H1 (cell line): Measurements from ENCODE around the gene C19orf12. TPM values are rescaled to one million over a fixed set of nuclear protein-coding genes. Genes with fewer than 3 reads are reported as not detected.
A peak's percentile ranks its signal among the peaks of the same experiment; 100 is the strongest.

Experiments
- CTCF ChIA-PET: fragments of 300-600 bp; sonication (Branson Sonifier 250); formaldehyde crosslinking; loops from one replicate; lab custom pipeline; 2021; ENCODE audit not compliant: partially characterized antibody; lab: Charles Lee
- POLR2A ChIA-PET: fragments of 300-600 bp; sonication (Branson Sonifier 250); formaldehyde crosslinking; loops from one replicate; lab custom pipeline; 2021; ENCODE audit warnings: inconsistent platforms; ENCODE audit not compliant: partially characterized antibody; lab: Charles Lee
- DNase-seq, 2 experiments: peaks; one replicate each; pipeline versions ENCODE4 v3.0.0 to v3.0.0-alpha.2; 2010 to 2022; ENCODE audit warnings: low spot score in 2 of 2, low read depth in 1 of 2, mixed read lengths in 1 of 2
- FAIRE-seq: peaks from 2 replicates; lab custom pipeline; 2011; peaks lifted over from hg19 to GRCh38; lab: Jason Lieb, UNC
- H2AFZ ChIP-seq: 2 replicates; pipeline ENCODE4 v1.8.1; 2012; ENCODE audit warnings: low read length, inconsistent platforms
- H2AK5ac ChIP-seq: 2 replicates; pipeline ENCODE4 v1.6.1; 2013; ENCODE audit warnings: low read depth, low read length
- H2BK120ac ChIP-seq: replicated peaks from 2 replicates; pipeline ENCODE3; 2013; ENCODE audit warnings: low read depth, low read length, inconsistent platforms
- H2BK12ac ChIP-seq: 2 replicates; pipeline ENCODE4 v1.6.1; 2013; ENCODE audit warnings: low read depth, low read length
- H2BK15ac ChIP-seq: 2 replicates; pipeline ENCODE4 v1.6.1; 2013; ENCODE audit warnings: low read length
- H2BK20ac ChIP-seq: 2 replicates; pipeline ENCODE4 v1.6.1; 2013; ENCODE audit warnings: low read length
- H2BK5ac ChIP-seq: 2 replicates; pipeline ENCODE4 v1.6.1; 2013; ENCODE audit warnings: low read depth, low read length
- H3K14ac ChIP-seq: 2 replicates; pipeline ENCODE4 v1.6.1; 2013; ENCODE audit warnings: inconsistent platforms; ENCODE audit not compliant: insufficient read length
- H3K18ac ChIP-seq: 2 replicates; pipeline ENCODE4 v1.6.1; 2013; ENCODE audit warnings: low read length; ENCODE audit errors: extremely low read depth
- H3K23ac ChIP-seq: 2 replicates; pipeline ENCODE4 v1.6.1; 2013; ENCODE audit warnings: inconsistent platforms; ENCODE audit not compliant: insufficient read length
- H3K23me2 ChIP-seq: 2 replicates; pipeline ENCODE4 v1.6.1; 2013; ENCODE audit warnings: low read depth, low read length
- H3K27ac ChIP-seq: 2 replicates; pipeline ENCODE4 v1.6.1; 2011; ENCODE audit warnings: low read depth, low read length, inconsistent platforms
- H3K27me3 ChIP-seq, 4 experiments: replicated peaks in 1 of 4; 1 replicate in 1 of 4; 2 replicates in 3 of 4; pipeline versions ENCODE4 v1.6.1 to v1.8.1; 2011 to 2013; ENCODE audit warnings: low read length in 3 of 4, mild to moderate bottlenecking in 3 of 4, inconsistent platforms in 2 of 4, mixed read lengths in 2 of 4, moderate library complexity in 1 of 4; ENCODE audit not compliant: control insufficient read depth in 3 of 4, insufficient read depth in 3 of 4; ENCODE audit errors: extremely low read depth in 1 of 4
- H3K36me3 ChIP-seq, 4 experiments: 2 replicates each; pipeline versions ENCODE4 v1.6.1 to v1.8.1; 2011 to 2013; ENCODE audit warnings: mild to moderate bottlenecking in 4 of 4, low read length in 3 of 4, moderate library complexity in 2 of 4, control low read depth in 1 of 4, inconsistent platforms in 1 of 4; ENCODE audit not compliant: insufficient read depth in 4 of 4, control insufficient read depth in 2 of 4
- H3K4ac ChIP-seq: replicated peaks from 2 replicates; pipeline ENCODE3; 2013; ENCODE audit warnings: low read length, low read depth, mixed read lengths, inconsistent platforms; ENCODE audit not compliant: insufficient read length
- H3K4me1 ChIP-seq, 4 experiments: replicated peaks in 1 of 4; 1 replicate in 1 of 4; 2 replicates in 3 of 4; pipeline versions ENCODE4 v1.6.1 to v1.8.1; 2011 to 2013; ENCODE audit warnings: low read length in 3 of 4, inconsistent platforms in 2 of 4, mixed read lengths in 1 of 4; ENCODE audit not compliant: insufficient read depth in 4 of 4, control insufficient read depth in 3 of 4
- H3K4me2 ChIP-seq, 2 experiments: 2 replicates each; pipeline versions ENCODE4 v1.6.1 to v1.8.1; 2011 to 2013; ENCODE audit warnings: low read depth in 2 of 2, low read length in 2 of 2, control low read depth in 1 of 2, inconsistent platforms in 1 of 2, mild to moderate bottlenecking in 1 of 2; ENCODE audit not compliant: insufficient read depth in 1 of 2
- H3K4me3 ChIP-seq, 4 experiments: fragments of 200-600, 300-600 bp in 1 of 4; sonication (generic), shearing (Covaris generic), sonication (Bioruptor Twin) in 1 of 4; 2 replicates each; pipeline versions ENCODE4 v1.5.1 to v1.8.1; 2011 to 2016; ENCODE audit warnings: low read length in 4 of 4, low read depth in 3 of 4, control low read depth in 2 of 4, inconsistent platforms in 2 of 4, mild to moderate bottlenecking in 2 of 4, mixed read lengths in 1 of 4, moderate library complexity in 1 of 4; ENCODE audit not compliant: insufficient read depth in 2 of 4; ENCODE audit errors: extremely low read depth in 1 of 4
- H3K56ac ChIP-seq: replicated peaks from 2 replicates; pipeline ENCODE3; 2013; ENCODE audit warnings: low read depth, mild to moderate bottlenecking, mixed read lengths, low read length, inconsistent platforms; ENCODE audit not compliant: insufficient read length
- H3K79me1 ChIP-seq: 2 replicates; pipeline ENCODE4 v1.6.1; 2013; ENCODE audit warnings: low read depth, low read length, control low read depth
- H3K79me2 ChIP-seq, 2 experiments: 2 replicates each; pipeline versions ENCODE4 v1.6.1 to v1.8.1; 2012 to 2013; ENCODE audit warnings: low read length in 2 of 2, mild to moderate bottlenecking in 2 of 2, inconsistent platforms in 1 of 2; ENCODE audit not compliant: insufficient read depth in 2 of 2, control insufficient read depth in 1 of 2
- H3K9ac ChIP-seq, 4 experiments: replicated peaks in 1 of 4; 1 replicate in 1 of 4; 2 replicates in 3 of 4; pipeline versions ENCODE4 v1.6.1 to v1.8.1; 2011 to 2013; ENCODE audit warnings: low read depth in 3 of 4, low read length in 3 of 4, control low read depth in 2 of 4, mild to moderate bottlenecking in 2 of 4, moderate library complexity in 2 of 4, inconsistent platforms in 1 of 4; ENCODE audit errors: extremely low read depth in 1 of 4
- H3K9me3 ChIP-seq, 2 experiments: 2 replicates each; pipeline versions ENCODE4 v1.6.1 to v1.8.1; 2012 to 2013; ENCODE audit warnings: mild to moderate bottlenecking in 2 of 2, moderate library complexity in 2 of 2, control low read depth in 1 of 2, inconsistent platforms in 1 of 2, low read depth in 1 of 2, low read length in 1 of 2, mixed read lengths in 1 of 2; ENCODE audit not compliant: insufficient read depth in 2 of 2
- H4K20me1 ChIP-seq, 2 experiments: replicated peaks in 1 of 2; 2 replicates each; pipeline versions ENCODE3 to v1.8.1; 2011 to 2013; ENCODE audit warnings: inconsistent platforms in 2 of 2, low read length in 2 of 2, mild to moderate bottlenecking in 1 of 2; ENCODE audit not compliant: insufficient read depth in 2 of 2, control insufficient read depth in 1 of 2
- H4K5ac ChIP-seq: 2 replicates; pipeline ENCODE4 v1.6.1; 2013; ENCODE audit warnings: low read length, low read depth, mixed read lengths, inconsistent platforms; ENCODE audit not compliant: insufficient read length
- H4K8ac ChIP-seq: 2 replicates; pipeline ENCODE4 v1.8.0; 2013; ENCODE audit warnings: mild to moderate bottlenecking, moderate library complexity, low read length, inconsistent platforms; ENCODE audit not compliant: insufficient read depth; ENCODE audit errors: extremely low read depth
- H4K91ac ChIP-seq: replicated peaks from 2 replicates; pipeline ENCODE3; 2013; ENCODE audit warnings: low read length, mixed read lengths, inconsistent platforms; ENCODE audit not compliant: insufficient read length
- KDM4A ChIP-seq: IDR thresholded peaks from one replicate; pipeline ENCODE4 v1.7.1; 2012; ENCODE audit warnings: low read depth, mild to moderate bottlenecking, moderate library complexity, low read length, inconsistent platforms; ENCODE audit not compliant: severe bottlenecking
- KDM5A ChIP-seq: fragments of 200-600 bp; IDR thresholded peaks from 2 replicates; pipeline ENCODE4 v1.7.1; 2012; ENCODE audit warnings: mild to moderate bottlenecking, low read length, inconsistent platforms, mixed read lengths
- MAFK ChIP-seq: IDR thresholded peaks from 2 replicates; pipeline ENCODE4 v1.6.1; 2012; ENCODE audit warnings: low read depth, mild to moderate bottlenecking, improper control_type of control experiment, low read length
- POLR2AphosphoS5 ChIP-seq: IDR thresholded peaks from 2 replicates; pipeline ENCODE4 v1.6.1; 2011; ENCODE audit warnings: low read depth, low read length
- RAD21 ChIP-seq, 2 experiments: IDR thresholded peaks in 1 of 2; conservative IDR thresholded peaks in 1 of 2; 2 replicates each; pipeline ENCODE4 v1.6.1; 2011; ENCODE audit warnings: low read depth in 2 of 2, low read length in 2 of 2, improper control_type of control experiment in 1 of 2, inconsistent platforms in 1 of 2, mild to moderate bottlenecking in 1 of 2, moderate library complexity in 1 of 2
- TEAD4 ChIP-seq: IDR thresholded peaks from 2 replicates; pipeline ENCODE4 v1.6.1; 2012; ENCODE audit warnings: low read depth, low read length, inconsistent platforms, mixed read lengths
- WGBS, 2 experiments: shearing (Covaris generic) in 1 of 2; methylation state at CpG; one replicate each; pipeline versions ENCODE4 v1.1.6 to v1.1.7; 2013 to 2015; ENCODE audit warnings: low lambda C conversion rate in 2 of 2, mixed read lengths in 2 of 2, inconsistent platforms in 1 of 2, low coverage in 1 of 2, missing lambda C conversion rate in 1 of 2; ENCODE audit not compliant: insufficient replicate concordance in 2 of 2, insufficient coverage in 1 of 2, insufficient read length in 1 of 2; ENCODE audit errors: extremely low coverage in 1 of 2, missing lambda C conversion rate in 1 of 2; 5-methylcytosine and 5-hydroxymethylcytosine counted together
- polyA plus RNA-seq, 7 experiments: library from polyadenylated mRNA; depleted of rRNA in 3 of 7; stranded (reverse) in 5 of 7; unstranded in 2 of 7; fragments of >200 nt in 5 of 7; fragments of 200-250 nt in 2 of 7; gene quantifications; 1 replicate in 5 of 7; 2 replicates in 1 of 7; 4 replicates in 1 of 7; pipeline versions ENCODE4 v1.2.1 to v1.2.3, GENCODE V29; 2011 to 2013; ENCODE audit warnings: missing spikeins in 2 of 7, mixed read lengths in 2 of 7
- total RNA-seq: library from RNA; stranded (reverse); fragmentation: NEBNext Ultra II Directional; extraction: Animal tissue kit (Norgen Biotek cat#: 25700); gene quantifications from 2 replicates; pipeline ENCODE4 v1.2.1, GENCODE V29; 2021
- TF ChIP-seq, protein P1 (sequence below): IDR thresholded peaks from 2 replicates; pipeline ENCODE4 v1.6.1; 2011; ENCODE audit warnings: low read length, improper control_type of control experiment

C19orf12 gene
- total and polyA plus RNA-seq, 2 of the 8 experiments (the other 6 are each of a cell fraction or from before 2014, with no cell fraction given): 10.7 to 11.9 TPM

DNA sequence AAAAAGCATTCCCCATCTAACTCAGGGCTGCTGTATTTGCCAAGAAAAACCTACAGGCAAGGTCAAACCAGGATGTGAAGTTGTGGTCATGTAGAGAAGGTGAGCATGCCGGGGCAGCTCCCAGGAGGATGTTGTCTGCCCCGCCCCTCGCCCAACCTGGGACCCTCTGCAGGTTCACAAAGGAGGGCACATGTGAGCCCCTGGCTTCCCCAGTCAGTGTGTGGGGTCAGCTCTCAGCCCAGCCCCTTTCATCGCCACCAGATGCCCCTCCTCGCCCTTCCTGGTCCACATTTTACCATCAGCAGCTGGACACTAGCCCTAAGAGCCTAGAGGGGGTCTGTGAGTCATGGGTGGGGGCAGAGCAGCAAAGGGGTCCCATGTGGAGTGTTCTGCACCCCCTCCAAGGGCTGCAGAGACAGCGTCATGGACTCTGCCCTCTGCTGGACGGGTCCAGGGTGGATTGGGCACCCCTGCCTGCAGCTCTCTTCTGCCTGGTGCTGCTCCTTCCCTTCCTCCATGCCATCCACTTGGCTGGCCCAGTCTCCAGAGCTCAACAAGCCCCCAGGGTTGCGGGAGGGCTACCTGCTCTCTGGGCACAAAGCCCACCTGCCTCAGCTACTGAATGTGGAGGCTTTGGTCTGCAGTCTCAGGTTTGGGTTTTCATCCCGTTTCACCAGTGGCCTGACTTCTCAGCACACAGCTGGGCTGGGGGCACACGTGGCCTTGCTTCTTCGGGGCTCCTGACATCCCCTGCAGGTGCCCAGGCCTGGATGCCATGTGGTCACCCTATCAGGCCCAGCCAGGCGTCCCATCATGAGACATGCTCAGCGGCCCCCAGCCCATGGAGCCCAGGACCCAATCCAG, 46.1 kb downstream of the C19orf12 start:
- Histone ChIP-seq H3K18ac (peak overlapping the region; percentile 71), H3K79me1 (peaks cover 21% of the 10 kb centered on the region), H3K9me3 (no peaks in the 10 kb centered on the region), H3K4me2 (no peak overlapping the region), H3K56ac (no peak overlapping the region), H4K5ac (no peak overlapping the region), H3K4me1 (peaks cover 0 to 21% (median 18%) of the 10 kb centered on the region in 4 experiments; a peak in 6 of 7 replicates), H3K36me3 (peaks cover 0 to 4% (median 0%) of the 10 kb centered on the region in 4 experiments; a peak in 1 of 8 replicates), H2BK5ac (peak overlapping the region; percentile 83; the same call in 1 of the 2 replicates), H3K4me3 (no peak overlapping the region), H3K9ac (no peak overlapping the region), H3K23ac (no peak overlapping the region), H4K8ac (peak overlapping the region; percentile 46; the same call in 1 of the 2 replicates), H4K91ac (peak overlapping the region; percentile 70), H2BK12ac (peak overlapping the region; percentile 68; the same call in 1 of the 2 replicates), H3K14ac (no peak overlapping the region), H3K4ac (no peak overlapping the region), H3K27ac (no peak overlapping the region), H2AK5ac (peak overlapping the region; percentile 39; the same call in 1 of the 2 replicates), H3K27me3 (peaks cover 0 to 8% (median 1%) of the 10 kb centered on the region in 4 experiments; a peak in 4 of 7 replicates), H2BK20ac (no peak overlapping the region; the same call in 1 of the 2 replicates), H2AFZ (no peak overlapping the region), H3K79me2 (peaks cover 0 to 39% of the 10 kb centered on the region in 2 experiments; a peak in 1 of 4 replicates), H2BK120ac (no peak overlapping the region), H3K23me2 (peaks cover 13% of the 10 kb centered on the region), H4K20me1 (peaks cover 3 to 9% of the 10 kb centered on the region in 2 experiments), H2BK15ac (peak overlapping the region; percentile 53; the same call in 1 of the 2 replicates)
- WGBS, 2 experiments: 83% methylated on average over 13 of the region's 13 CpGs; no CpG with 5 or more reads in 1 of the 2 experiments
- DNase-seq (no peak), FAIRE-seq (no peak)
- CTCF ChIA-PET: interaction anchor here (0.6 to 5.3 kb wide), 14 partner anchors 9 to 1035 kb away, joined by 3 to 79 read pairs (median 4); partner anchors contain the start of gene POP4
- POLR2A ChIA-PET: interaction anchor here (1.1 to 3.0 kb wide), 4 partner anchors 8 to 63 kb away, joined by 3 to 13 read pairs (median 4); partner anchors contain the start of gene POP4
- TF ChIP-seq KDM4A: no peak
- no peak for TF ChIP-seq KDM5A
- no peak for TF ChIP-seq TEAD4
- TF ChIP-seq, protein P1, sequence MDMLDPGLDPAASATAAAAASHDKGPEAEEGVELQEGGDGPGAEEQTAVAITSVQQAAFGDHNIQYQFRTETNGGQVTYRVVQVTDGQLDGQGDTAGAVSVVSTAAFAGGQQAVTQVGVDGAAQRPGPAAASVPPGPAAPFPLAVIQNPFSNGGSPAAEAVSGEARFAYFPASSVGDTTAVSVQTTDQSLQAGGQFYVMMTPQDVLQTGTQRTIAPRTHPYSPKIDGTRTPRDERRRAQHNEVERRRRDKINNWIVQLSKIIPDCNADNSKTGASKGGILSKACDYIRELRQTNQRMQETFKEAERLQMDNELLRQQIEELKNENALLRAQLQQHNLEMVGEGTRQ: no peak
- TF ChIP-seq MAFK: no peak
- peak; percentile 19 to 35; a peak in 2 of 4 replicates for TF ChIP-seq RAD21 (IDR thresholded peaks at IDR 0.05 in 1 of 2, conservative IDR thresholded peaks at IDR 0.05 in 1 of 2; ENCODE audit: low read depth in 2 of 2, low read length in 2 of 2)
- no peak for TF ChIP-seq POLR2AphosphoS5
